Nephron (organoid): ENCODE data around the gene DENND4A.

Experiments
- H3K27ac Mint-ChIP-seq, 3 experiments: 2 replicates each; pipeline ENCODE4 v1.8.0; 2020; ENCODE audit warnings: mixed read lengths in 3 of 3, mild to moderate bottlenecking in 2 of 3, moderate library complexity in 1 of 3
- H3K27me3 Mint-ChIP-seq: 2 replicates; pipeline ENCODE4 v1.8.0; 2021; ENCODE audit warnings: low read depth, mild to moderate bottlenecking, moderate library complexity, mixed read lengths
- H3K36me3 Mint-ChIP-seq: 2 replicates; pipeline ENCODE4 v1.8.0; 2020; ENCODE audit warnings: low read depth, mixed read lengths
- H3K4me1 Mint-ChIP-seq: 2 replicates; pipeline ENCODE4 v1.8.0; 2020; ENCODE audit warnings: mixed read lengths
- H3K4me3 Mint-ChIP-seq, 3 experiments: 2 replicates each; pipeline ENCODE4 v1.8.0; 2020; ENCODE audit warnings: mild to moderate bottlenecking in 3 of 3, mixed read lengths in 3 of 3, moderate library complexity in 2 of 3
- H3K9me3 Mint-ChIP-seq: 2 replicates; pipeline ENCODE4 v1.8.0; 2020; ENCODE audit warnings: mixed read lengths
- TF ChIP-seq, protein P1 (sequence below), 3 experiments: fragments of 200-600 bp; sonication (generic); IDR thresholded peaks; one replicate each; pipeline ENCODE4 v1.5.0; 2021; ENCODE audit warnings: antibody characterized with exemption in 3 of 3; ENCODE audit not compliant: unreplicated experiment in 3 of 3

Gene DENND4A

DNA sequence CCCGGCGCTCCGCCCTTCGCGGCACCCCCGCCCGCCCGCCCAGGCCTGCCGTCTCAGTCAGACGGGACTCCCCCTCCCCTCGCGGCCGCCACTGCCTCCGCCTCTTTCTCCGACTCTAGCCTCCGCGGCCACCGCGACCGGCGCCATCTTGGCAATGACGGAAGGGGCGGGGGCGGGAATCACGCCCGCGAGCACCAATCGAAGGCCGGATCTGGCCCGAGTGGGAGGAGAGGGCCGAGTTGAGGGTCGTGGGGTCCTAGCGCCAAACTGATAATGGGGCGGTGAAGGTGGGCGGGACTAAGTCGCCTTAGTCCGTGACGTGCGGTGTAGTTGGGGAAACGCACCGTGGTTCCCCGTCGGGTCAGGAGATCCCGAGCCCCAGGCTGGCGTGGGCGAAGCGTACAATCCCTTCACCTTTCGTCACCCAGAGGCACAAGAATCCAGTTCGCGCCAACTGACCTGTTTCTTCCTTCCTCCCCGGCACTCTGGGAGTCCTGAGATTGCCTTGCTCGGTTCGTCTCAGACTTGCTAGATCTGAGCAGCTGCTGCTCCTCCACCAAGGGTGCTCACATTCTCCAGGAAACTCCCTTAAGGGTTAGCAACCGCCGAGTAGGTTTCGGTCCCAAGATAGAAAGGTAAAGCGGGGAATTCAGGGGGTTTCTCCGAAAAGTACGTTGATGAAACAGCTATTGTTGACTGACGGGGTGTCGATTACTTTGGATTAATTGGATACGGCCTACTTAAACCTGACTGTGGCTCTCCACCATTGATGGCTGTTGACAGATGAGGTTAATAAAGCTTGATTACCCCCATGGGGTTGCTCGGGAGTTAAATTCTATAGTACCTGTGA, at the start of gene DENND4A:
DENND4A (minus strand) TSS at position 156 of the 850 bp plus-strand sequence. CDS start 35,843 bp downstream, outside the sequence.
- H3K4me3 Mint-ChIP-seq = peak within 1 kb of the TSS; percentile 89 to 94 (median 93)
- H3K27me3 Mint-ChIP-seq = no peaks in the 10 kb centered on the region
- H3K27ac Mint-ChIP-seq = peak within 1 kb of the TSS; percentile 88 to 97 (median 96)
- no peaks in the 10 kb centered on the region for H3K9me3 Mint-ChIP-seq
- peaks cover 33% of the 10 kb centered on the region for H3K4me1 Mint-ChIP-seq
- H3K36me3 Mint-ChIP-seq = no peaks in the 10 kb centered on the region
- TF ChIP-seq, protein P1, sequence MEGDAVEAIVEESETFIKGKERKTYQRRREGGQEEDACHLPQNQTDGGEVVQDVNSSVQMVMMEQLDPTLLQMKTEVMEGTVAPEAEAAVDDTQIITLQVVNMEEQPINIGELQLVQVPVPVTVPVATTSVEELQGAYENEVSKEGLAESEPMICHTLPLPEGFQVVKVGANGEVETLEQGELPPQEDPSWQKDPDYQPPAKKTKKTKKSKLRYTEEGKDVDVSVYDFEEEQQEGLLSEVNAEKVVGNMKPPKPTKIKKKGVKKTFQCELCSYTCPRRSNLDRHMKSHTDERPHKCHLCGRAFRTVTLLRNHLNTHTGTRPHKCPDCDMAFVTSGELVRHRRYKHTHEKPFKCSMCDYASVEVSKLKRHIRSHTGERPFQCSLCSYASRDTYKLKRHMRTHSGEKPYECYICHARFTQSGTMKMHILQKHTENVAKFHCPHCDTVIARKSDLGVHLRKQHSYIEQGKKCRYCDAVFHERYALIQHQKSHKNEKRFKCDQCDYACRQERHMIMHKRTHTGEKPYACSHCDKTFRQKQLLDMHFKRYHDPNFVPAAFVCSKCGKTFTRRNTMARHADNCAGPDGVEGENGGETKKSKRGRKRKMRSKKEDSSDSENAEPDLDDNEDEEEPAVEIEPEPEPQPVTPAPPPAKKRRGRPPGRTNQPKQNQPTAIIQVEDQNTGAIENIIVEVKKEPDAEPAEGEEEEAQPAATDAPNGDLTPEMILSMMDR (IDR thresholded peaks at IDR 0.05; ENCODE audit: unreplicated experiment in 3 of 3) = no peak

DNA sequence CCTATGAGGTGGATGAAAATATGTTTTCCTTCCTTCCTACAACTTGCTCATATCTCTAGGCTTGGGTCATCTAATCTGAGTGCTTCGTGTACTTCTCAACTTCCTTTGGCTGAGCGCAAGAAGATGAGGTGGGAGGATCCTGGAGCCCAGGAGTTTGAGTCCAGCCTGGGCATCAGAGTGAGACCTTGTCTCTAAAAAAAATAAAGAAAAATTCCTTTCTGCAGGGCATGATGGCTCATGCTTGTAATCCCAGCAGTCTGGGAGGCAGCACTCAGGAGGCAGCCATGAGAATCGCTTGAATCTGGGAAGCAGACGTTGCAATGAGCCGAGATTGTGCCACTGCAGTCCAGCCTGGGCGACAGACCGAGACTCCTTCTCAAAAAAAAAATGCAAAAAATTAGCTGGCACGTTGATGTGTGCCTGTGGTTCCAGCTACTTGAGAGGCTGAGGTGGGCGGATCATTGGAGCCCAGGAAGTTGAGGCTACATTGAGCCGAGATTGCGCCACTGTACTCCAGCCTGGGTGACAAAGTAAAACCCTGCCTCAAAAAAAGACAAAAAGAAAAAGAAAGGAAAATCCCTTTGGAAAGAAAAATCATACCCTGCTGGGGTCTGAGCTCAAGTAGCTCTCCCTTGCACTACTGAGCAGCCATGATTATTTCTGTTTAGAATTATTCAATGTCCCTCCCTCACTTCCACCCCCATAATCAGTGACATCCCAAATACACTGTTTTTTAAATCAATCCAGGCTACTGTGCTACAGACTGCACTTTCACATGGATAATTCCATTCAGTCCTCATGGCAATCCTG, 49.2 kb upstream of the DENND4A start:
- TF ChIP-seq, protein P1 (IDR thresholded peaks at IDR 0.05; ENCODE audit: unreplicated experiment in 3 of 3) = no peak
- H3K4me3 Mint-ChIP-seq = no peak overlapping the region
- no peaks in the 10 kb centered on the region for H3K36me3 Mint-ChIP-seq
- H3K4me1 Mint-ChIP-seq = peaks cover 7% of the 10 kb centered on the region
- peak overlapping the region; percentile 28 to 78 (median 74) for H3K27ac Mint-ChIP-seq
- H3K9me3 Mint-ChIP-seq = peaks cover 5% of the 10 kb centered on the region
- H3K27me3 Mint-ChIP-seq = no peaks in the 10 kb centered on the region

DNA sequence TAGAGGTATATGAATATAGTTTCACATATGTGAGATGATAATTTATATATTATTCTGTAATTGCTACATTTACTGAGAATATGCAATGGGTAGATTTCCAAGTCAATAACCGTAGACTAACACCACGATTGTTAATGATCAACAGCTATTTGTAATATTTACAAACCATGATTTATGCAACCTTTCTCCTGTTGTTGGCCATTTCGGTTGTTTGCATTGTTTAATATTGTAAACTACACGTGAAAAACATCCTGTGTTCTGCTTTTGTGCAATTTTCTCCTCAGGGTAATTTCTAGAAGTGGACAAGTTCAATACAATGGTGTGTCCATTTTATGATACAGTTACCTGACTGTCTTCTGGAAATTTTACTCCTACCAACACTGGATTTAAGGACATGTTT, 47.9 kb upstream of the DENND4A start:
- no peaks in the 10 kb centered on the region for H3K27me3 Mint-ChIP-seq
- no peak overlapping the region for H3K27ac Mint-ChIP-seq
- TF ChIP-seq, protein P1 (IDR thresholded peaks at IDR 0.05; ENCODE audit: unreplicated experiment in 3 of 3) = no peak
- no peak overlapping the region for H3K4me3 Mint-ChIP-seq
- H3K9me3 Mint-ChIP-seq = peaks cover 5% of the 10 kb centered on the region
- H3K36me3 Mint-ChIP-seq = no peaks in the 10 kb centered on the region
- peaks cover 15% of the 10 kb centered on the region for H3K4me1 Mint-ChIP-seq

DNA sequence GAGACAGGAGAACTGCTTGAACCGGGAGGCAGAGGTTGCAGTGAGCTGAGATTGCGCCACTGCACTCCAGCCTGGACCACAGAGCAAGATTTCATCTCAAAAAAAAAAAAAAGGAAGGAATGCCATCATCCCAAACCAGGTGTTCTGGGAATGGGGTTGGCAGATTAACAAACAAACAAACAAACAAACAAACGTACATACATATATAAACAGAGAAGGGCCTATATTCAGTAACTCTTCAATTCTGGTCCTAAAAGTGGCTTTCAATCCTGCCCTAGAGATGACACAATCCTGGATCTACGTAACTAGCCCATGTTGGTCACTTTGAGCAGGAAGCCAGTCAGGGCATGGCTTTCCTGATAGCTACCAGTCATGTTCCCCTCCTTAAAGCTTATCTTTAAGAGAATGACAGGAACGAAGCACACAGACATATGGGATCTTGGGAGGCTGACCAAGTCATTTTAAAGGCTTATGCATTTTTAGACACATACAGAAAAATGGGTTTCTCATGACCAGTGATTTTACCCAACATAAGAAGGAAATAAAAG, 47.3 kb upstream of the DENND4A start:
- peak overlapping the region in 2 of 3 experiments; percentile 18 to 32 for H3K27ac Mint-ChIP-seq
- peaks cover 18% of the 10 kb centered on the region for H3K4me1 Mint-ChIP-seq
- no peaks in the 10 kb centered on the region for H3K36me3 Mint-ChIP-seq
- H3K4me3 Mint-ChIP-seq = no peak overlapping the region
- peaks cover 3% of the 10 kb centered on the region for H3K9me3 Mint-ChIP-seq
- TF ChIP-seq, protein P1 (IDR thresholded peaks at IDR 0.05; ENCODE audit: unreplicated experiment in 3 of 3) = no peak
- no peaks in the 10 kb centered on the region for H3K27me3 Mint-ChIP-seq

DNA sequence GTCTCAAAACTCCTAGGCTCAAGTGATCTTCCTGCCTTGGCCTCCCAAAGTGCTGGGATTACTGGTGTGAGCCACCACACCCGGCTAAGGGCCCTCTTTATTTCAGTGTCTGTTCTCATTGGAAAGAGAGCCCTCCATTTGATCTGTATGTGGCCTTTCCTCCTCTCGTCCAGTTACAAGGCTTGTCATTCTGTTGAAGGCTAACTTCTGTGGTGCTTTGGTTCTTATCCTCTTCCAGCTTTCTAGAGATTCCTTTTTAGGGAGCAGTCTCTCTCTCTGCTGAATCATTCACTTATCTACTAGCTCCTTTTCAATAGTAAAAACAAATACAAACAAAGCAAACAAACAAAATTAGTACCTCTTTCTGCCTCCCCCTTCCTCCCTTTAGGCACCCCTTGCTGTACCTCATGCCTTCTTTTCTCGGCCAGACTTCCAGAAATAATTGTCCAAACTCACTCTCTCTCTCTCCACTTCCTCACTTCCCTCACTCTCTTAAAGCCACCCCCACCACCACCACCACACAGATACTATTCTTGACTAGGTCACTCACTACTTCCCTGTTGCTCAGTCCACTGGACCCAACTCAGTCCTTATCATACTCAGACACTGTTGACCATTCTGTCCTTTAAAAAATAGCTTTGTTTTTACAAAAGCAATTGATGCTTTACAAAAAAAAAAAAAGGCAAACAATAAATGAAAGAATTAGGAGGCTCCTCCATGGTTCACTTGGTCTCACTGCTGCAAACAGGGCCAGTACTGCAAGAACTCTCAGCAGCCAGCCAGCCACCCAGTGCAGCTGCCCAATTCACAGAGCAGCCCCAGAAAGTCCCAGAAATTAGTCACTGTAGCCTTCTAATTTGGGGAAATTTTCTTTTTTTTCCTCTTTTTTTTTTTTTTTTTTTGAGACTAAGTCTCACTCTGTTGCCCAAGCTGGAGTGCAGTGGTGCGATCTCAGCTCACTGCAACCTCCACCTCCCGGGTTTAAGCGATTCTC, 45.5 kb upstream of the DENND4A start:
- Mint-ChIP-seq H3K27ac (peak overlapping the region; percentile 72 to 86 (median 85)), H3K4me3 (peak overlapping the region in 1 of 3 experiments; percentile 8), H3K9me3 (no peaks in the 10 kb centered on the region), H3K27me3 (no peaks in the 10 kb centered on the region), H3K36me3 (no peaks in the 10 kb centered on the region), H3K4me1 (peaks cover 34% of the 10 kb centered on the region)
- TF ChIP-seq, protein P1 (IDR thresholded peaks at IDR 0.05; ENCODE audit: unreplicated experiment in 3 of 3) = no peak
